GM19025 (cell line): Measurements from ENCODE around the gene OLA1.

Experiments
- ATAC-seq: cut with Tn5 transposase; IDR thresholded peaks from one replicate; pipeline ENCODE4 v1.9.1; 2021; ENCODE audit warnings: mild to moderate bottlenecking, low read depth, moderate library complexity; ENCODE audit not compliant: unreplicated experiment

The OLA1 gene

GRCh38 chr2:174072857-174073256 is 175.5 kb downstream of the OLA1 start:
- no peak for ATAC-seq

GRCh38 chr2:174072069-174072468 is 176.3 kb downstream of the OLA1 start:
- no peak for ATAC-seq

- no peak for ATAC-seq
Observed at GRCh38 chr2:174071321-174071720, 177.0 kb downstream of the OLA1 start.

GRCh38 chr2:174070281-174070680 is 178.1 kb downstream of the OLA1 start:
- ATAC-seq = no peak

GRCh38 chr2:174067815-174068214 is 180.5 kb downstream of the OLA1 start:
- no peak for ATAC-seq

GRCh38 chr2:174066871-174067270 is 181.5 kb downstream of the OLA1 start:
- no peak for ATAC-seq

- no peak for ATAC-seq
Observed at GRCh38 chr2:174063492-174064092, 184.7 kb downstream of the OLA1 start.

GRCh38 chr2:174062934-174063333 is 185.4 kb downstream of the OLA1 start:
- no peak for ATAC-seq

GRCh38 chr2:174059884-174060244 is 188.5 kb downstream of the OLA1 start:
- no peak for ATAC-seq

- ATAC-seq = no peak
Observed at GRCh38 chr2:174059178-174059883, 189.0 kb downstream of the OLA1 start.

GRCh38 chr2:174058456-174058855 is 189.9 kb downstream of the OLA1 start:
- no peak for ATAC-seq

GRCh38 chr2:174058026-174058425 is 190.3 kb downstream of the OLA1 start:
- ATAC-seq = no peak

- ATAC-seq = no peak
Observed at GRCh38 chr2:174054926-174055325, 193.4 kb downstream of the OLA1 start.

GRCh38 chr2:174053355-174054151 is 194.8 kb downstream of the OLA1 start:
- ATAC-seq = no peak

- no peak for ATAC-seq
Observed at GRCh38 chr2:174052584-174052976, 195.8 kb downstream of the OLA1 start.

- no peak for ATAC-seq
Observed at GRCh38 chr2:174051741-174052583, 196.4 kb downstream of the OLA1 start.

- ATAC-seq = no peak
Observed at GRCh38 chr2:174051068-174051467, 197.3 kb downstream of the OLA1 start.

GRCh38 chr2:174049895-174050294 is 198.4 kb downstream of the OLA1 start:
- ATAC-seq = no peak

GRCh38 chr2:174048243-174048642 is 200.1 kb downstream of the OLA1 start:
- no peak for ATAC-seq

- no peak for ATAC-seq
Observed at GRCh38 chr2:174047746-174048145, 200.6 kb downstream of the OLA1 start.

- ATAC-seq = no peak
Observed at GRCh38 chr2:174046172-174046571, 202.2 kb downstream of the OLA1 start.
